CMK (cell line): ENCODE data around the gene TTC6.

ENCODE experiments used
- DNase-seq: peaks from one replicate; pipeline ENCODE4 v3.0.0-alpha.2; 2010; ENCODE audit warnings: low read depth

TTC6 gene

DNA sequence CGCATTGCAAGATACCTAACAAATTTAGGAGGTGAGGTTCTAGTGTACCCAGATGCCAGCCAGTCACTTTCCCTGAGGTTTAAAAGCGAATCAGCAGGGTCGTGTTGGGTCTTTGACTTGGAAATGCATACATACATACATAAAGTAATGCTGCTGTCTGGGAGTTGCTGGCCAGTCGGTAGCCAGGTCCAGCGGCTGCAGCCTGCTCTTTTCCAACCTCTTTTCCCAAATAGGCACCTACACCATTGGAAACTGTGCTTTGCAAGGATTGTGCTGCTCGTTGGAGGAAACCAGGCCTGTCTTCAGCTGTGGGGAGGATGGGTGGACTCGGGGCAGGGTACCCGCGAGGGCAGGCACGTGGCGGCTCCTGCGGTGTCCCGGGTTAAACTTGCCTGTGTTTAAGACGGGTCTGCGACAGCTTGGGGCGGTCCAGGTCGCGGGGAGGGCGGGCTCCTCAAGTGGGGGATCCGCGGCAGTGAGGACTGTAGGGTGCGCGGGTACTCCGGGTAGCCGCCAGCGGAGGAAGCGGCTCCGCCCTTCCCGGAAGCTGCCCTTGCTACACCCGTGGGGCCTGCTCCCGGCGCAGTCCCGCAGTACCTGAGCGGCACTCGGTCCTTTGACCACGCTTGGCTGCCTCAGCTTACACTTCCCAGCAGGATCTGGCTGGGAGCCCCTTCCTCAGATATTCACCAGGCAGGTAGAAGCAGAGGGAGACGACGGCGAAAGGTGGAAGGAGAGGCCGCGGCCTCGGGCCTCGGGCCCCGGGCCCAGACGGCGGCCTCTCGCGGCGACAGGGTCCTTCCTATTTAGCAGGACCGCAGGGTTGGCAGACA, 2.7 kb downstream of the TTC6 start:
- no peak for DNase-seq

DNA sequence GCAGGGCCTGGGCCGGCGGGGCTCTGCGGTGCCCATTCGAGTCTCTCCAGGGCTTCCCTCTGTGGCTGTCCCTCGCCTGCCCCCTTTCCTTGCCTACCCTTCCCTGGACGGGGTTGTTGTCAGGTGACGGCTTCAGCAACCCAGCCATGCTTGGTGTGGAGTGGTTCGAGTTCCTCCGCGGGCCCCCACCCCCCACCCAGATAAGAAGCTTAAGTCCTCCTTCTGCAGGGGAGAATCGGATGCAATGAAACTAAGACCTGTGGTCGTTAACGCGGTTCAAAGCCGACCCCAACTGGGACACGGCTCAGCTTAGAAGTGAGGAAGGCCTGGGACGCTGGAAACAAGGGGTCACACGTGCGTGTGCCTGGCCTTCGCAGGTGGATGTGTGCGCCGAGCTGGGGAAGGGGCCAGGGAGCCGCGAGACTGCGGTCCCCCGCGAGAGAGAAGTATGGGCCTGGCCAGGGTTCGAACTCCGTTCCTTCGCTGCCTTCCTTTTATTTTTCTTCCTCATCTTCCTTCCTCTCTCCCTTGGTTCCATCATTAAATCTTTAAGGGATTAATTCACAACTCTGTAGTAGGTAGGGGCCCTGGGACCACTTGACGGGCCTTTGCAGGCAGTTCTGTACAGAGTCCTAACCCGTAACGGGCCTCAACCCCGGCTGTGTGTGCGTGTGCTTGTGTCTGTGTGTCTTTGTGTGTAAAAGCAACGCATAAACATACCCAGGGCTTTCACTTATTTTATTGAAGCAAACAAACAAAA, 3.5 kb downstream of the TTC6 start:
- no peak for DNase-seq

DNA sequence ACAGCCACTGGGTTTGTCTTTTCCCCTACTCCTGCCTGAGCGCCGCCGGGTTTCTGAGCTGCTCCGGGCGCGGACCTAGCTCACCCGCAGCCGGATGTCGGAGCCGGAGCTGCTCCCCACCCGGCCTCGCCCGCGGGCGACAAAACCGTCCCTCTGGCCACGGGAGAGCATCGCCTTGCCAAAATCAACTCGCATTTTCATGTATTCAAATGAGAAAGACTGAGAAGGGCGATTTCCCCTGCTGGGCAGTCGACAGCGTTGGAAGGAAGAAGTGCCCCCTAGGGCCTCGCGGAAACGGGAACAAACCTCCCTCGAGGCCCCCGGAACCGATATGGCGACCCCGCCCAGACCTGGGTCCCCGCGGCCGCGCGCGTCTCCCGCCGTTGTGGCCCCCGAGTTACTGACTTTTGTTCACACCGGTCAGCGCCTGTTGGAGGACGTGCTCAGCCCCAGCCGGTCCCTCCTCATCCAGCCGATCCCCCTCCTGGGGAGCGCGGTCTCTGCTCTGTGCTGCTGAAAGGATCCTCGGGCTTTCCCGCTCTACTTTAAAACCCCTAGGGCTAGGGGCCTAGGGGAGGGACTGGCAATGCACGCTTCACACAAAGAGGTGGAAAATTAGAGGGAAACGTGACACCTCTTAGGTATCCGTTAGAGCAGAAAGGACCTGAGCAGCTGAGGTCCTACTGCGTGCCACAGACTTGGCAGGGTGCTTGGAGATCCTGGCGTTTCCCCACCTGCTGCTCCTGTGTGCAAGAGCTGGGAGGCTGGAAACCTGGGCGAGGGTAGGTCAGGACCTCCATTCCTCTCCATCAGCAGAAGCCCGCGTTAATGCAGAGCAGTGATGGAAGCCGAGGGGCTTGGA, 4.3 kb downstream of the TTC6 start:
- DNase-seq = no peak

DNA sequence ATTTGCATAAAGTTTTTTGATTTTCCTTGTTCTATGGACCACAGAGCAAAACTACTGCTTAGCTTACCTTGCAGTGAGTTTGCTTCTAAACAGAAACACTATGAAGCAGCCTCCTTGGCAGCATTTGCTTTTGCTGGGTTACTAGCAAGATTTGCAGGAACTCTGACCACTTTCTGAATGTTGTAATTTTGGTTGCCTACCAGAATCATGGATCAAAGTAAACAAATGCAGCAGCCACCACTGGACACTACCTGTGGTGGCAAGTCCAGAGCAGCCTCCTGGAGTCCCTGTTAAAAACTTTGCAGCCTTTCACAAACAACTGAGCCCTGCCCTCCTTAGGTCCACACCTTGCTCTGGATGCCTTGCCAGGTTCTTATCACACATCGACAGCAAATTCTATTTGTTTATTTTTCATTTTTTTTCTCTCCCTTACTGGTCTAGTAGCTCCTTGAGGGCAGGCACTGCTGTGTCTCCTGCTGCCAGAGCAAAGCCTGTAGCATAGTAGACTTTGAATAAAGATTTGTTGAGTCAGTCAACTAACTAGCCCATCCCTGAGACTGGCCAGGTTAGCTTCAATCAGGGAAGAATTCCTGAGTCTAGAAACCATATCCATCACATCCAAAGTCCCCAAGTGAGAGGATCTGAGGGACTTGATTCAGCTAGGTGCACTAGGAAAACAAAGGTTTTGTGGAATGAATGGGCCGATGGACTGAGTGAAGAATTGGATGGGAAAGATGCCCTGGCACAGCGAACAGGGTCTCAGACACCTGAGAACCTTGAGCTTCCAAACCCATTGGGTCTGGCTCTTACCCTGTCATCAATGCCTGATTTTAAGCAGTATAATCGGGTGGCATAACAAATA, 5.7 kb downstream of the TTC6 start:
- DNase-seq = no peak

DNA sequence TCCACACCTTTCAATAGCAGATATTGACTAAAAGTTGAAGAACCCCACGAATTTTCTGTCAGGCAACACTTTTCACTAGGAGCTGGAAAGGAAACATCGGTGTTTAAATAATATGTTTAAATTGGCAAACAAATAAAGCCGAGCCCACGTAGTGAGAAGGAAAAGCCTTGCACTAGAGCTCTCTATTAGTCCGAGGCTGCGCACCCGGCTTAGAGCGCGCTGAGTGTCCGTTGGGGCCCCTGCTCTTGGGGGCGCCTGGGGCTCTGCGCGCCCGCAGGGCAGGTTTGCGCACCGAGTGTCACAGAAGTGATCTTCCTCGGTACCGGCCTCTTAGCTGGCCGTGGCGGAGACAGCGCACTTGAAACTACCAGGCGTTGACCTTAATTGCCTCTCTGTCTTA, 6.4 kb downstream of the TTC6 start:
- no peak for DNase-seq

GRCh38 chr14:37602605-37603453, 7.4 kb downstream of the TTC6 start:
- DNase-seq = no peak

GRCh38 chr14:37603688-37604251, 8.3 kb downstream of the TTC6 start:
- no peak for DNase-seq

DNA sequence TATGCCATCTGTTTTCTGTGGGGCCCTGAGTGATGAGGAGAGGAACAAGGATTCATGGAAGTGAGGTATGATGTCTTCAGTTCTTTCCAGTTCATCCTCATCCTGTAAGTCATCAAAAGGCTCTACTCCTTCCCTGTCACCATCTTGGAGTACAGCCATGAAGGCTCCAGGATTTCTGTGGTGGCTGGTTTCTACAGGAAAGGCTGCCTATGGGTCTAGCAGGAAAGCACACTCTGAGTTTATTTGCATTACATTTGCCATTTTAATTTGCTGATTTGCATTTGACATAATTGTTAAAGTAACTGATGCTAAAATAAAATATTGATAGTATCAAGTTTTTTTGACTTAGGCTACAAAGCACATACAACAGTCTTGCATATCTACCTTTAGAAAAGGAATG, 11.2 kb downstream of the TTC6 start:
- no peak for DNase-seq

GRCh38 chr14:37608649-37609048, 13.2 kb downstream of the TTC6 start:
- no peak for DNase-seq

DNA sequence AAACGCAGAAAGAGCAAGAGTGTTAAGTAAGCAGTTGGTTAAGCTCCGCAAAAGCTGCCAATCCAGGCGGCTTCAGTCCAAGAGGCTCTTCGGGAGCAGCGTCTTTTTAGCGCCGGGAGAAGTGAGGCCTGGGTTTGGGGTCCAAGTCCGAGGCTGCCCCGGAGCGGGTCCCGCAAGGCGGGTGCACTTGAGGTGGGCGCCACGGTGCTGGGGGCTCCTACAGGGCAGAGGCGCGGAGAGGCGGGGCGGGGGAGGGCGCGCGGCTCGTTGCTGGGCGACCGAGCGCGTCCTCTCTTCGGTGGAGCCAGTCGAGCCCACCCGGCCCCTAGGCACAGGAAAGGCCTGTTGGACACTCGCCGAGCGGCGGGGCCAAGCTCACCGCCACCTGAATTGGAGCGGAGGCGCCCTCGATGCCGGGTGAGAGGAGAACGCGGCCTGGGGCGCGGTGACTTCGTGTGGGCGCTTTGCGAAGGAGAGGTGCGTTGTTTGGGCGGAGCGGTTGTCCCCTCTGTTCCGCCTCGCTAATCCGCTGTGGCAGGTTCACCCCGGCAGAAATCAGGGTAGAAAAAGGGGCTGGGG, 15.6 kb downstream of the TTC6 start:
- no peak for DNase-seq

- no peak for DNase-seq
These were observed 20.3 kb downstream of the TTC6 start for GRCh38 chr14:37615582-37616289.

DNA sequence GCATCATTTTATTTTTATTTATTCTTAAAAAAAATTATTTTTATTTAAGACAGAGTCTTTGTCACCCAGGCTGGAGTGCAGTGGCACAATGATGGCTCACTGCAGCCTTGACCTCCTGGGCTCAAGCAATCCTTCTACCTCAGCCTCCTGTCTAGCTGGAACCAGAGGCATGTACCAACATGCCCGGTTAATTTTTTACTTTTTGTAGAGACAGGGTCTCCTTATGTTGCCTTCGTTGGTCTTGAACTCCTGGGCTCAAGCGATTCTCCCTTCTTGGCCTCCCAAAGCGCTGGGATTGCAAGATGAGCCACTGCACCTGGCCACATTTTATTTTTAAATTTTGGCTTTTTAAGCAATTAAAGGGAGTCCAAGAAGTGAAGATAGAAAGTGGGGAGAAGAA, 21.4 kb downstream of the TTC6 start:
- DNase-seq = no peak

GRCh38 chr14:37617864-37618365, 22.5 kb downstream of the TTC6 start:
- DNase-seq = no peak

GRCh38 chr14:37618498-37619028, 23.1 kb downstream of the TTC6 start:
- DNase-seq = no peak

DNA sequence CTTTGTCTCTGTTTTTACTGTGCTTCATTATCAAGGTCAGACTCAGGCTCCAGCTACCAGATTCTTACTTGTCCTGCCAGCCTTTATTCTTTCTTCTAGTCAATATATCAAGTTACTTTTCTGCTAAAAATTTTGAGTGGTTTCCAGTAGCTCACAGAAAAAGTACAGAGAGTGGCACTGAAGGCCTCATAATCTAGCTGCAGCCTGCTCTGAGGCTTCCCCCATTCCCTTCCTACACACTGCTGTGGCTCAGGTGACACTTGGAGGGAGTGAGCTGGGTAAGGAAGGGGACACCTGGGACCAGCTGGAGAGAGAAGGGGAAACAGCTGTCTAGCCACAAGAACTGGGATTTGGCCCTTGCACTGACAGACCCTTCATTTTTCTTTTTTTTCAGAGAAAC, 25.4 kb downstream of the TTC6 start:
- DNase-seq = no peak

- DNase-seq = no peak
These were observed 26.9 kb downstream of the TTC6 start for GRCh38 chr14:37622231-37622923.

DNA sequence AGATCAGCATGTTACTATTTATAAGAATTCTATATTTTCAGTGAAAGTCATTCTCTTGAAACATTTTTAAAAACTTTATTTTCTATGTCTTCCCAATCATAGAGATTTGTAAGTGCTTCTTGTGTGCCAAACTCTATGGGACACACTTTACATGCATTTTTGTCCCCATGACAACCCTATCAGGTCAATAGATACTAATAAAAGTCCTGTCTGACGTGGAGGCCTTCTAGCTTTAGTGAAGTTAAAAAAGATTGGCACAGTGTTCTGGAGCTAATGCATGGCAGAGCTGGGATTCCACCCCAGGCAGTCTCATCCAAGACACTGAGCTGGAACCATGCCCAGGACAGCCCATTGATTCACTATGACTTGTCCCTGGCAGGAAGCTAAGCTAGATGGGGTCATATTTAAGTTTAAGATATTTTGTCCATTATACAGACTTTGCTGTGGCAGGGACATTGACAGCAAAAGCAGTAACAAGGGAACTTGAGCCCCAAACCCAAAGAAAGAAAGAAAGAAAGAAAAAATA, 28.1 kb downstream of the TTC6 start:
- no peak for DNase-seq

DNA sequence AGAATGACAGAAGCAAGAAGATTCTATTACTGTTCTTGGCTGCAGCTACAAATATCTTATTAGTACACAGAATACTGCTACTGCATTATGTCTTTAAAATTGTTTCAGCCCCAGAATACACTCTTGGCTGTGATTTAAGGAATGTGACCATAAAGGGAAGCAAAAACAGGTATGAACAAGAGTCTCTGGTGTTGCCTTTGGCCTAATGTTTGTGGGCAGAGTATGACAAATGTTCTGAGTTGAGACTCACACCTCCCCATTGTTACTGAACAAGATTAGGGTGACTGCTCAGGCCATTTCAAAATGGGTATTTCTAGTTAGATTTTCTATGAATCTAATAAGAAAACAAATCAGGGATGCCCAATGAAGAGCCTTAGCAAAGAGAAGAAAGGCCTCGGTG, 28.5 kb downstream of the TTC6 start:
- DNase-seq = no peak
